ENCODE results near the gene RARRES1. TPM values are rescaled to one million over a fixed set of nuclear protein-coding genes. Genes with fewer than 3 reads are reported as not detected.
A peak's percentile ranks its signal among the peaks of the same experiment; 100 is the strongest.

RARRES1 gene
- total and polyA plus RNA-seq, 2 experiments from 2014 or later, result 36.9 to 73.1 TPM

- Histone ChIP-seq H3K4me3 (no peak overlapping the region), H3K9me3 (ENCODE audit: low read depth) (no peaks in the 10 kb centered on the region), H3K9me2 (replicated peaks; ENCODE audit: insufficient read depth) (no peaks in the 10 kb centered on the region), H3K4me2 (peak overlapping the region; percentile 44), H3K36me3 (replicated peaks; ENCODE audit: insufficient read depth, low read depth) (no peaks in the 10 kb centered on the region), H3K27me3 (no peaks in the 10 kb centered on the region), H2AFZ (no peak overlapping the region), H3K4me1 (ENCODE audit: insufficient read depth) (peaks cover 43% of the 10 kb centered on the region), H3K79me2 (no peaks in the 10 kb centered on the region), H3K27ac (peak overlapping the region; percentile 71), H4K20me1 (ENCODE audit: insufficient read depth, poor library complexity, severe bottlenecking) (no peaks in the 10 kb centered on the region)
- 78% methylated on average over 10 of the region's 10 CpGs for WGBS (ENCODE audit: low lambda C conversion rate, missing lambda C conversion rate)
- DNase-seq (ENCODE audit: low spot score), result no peak
- TF ChIP-seq, protein P1, sequence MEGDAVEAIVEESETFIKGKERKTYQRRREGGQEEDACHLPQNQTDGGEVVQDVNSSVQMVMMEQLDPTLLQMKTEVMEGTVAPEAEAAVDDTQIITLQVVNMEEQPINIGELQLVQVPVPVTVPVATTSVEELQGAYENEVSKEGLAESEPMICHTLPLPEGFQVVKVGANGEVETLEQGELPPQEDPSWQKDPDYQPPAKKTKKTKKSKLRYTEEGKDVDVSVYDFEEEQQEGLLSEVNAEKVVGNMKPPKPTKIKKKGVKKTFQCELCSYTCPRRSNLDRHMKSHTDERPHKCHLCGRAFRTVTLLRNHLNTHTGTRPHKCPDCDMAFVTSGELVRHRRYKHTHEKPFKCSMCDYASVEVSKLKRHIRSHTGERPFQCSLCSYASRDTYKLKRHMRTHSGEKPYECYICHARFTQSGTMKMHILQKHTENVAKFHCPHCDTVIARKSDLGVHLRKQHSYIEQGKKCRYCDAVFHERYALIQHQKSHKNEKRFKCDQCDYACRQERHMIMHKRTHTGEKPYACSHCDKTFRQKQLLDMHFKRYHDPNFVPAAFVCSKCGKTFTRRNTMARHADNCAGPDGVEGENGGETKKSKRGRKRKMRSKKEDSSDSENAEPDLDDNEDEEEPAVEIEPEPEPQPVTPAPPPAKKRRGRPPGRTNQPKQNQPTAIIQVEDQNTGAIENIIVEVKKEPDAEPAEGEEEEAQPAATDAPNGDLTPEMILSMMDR (IDR thresholded peaks at IDR 0.05; ENCODE audit: poor library complexity), result no peak
- TF ChIP-seq EZH2 (IDR thresholded peaks at IDR 0.05; ENCODE audit: borderline replicate concordance), result no peak
- no peak for TF ChIP-seq EZH2phosphoT487 (IDR thresholded peaks at IDR 0.05; ENCODE audit: low read depth, severe bottlenecking, unreplicated experiment)
Measured at GRCh38 chr3:158769952-158770740, 37.9 kb upstream of the RARRES1 start.

DNA sequence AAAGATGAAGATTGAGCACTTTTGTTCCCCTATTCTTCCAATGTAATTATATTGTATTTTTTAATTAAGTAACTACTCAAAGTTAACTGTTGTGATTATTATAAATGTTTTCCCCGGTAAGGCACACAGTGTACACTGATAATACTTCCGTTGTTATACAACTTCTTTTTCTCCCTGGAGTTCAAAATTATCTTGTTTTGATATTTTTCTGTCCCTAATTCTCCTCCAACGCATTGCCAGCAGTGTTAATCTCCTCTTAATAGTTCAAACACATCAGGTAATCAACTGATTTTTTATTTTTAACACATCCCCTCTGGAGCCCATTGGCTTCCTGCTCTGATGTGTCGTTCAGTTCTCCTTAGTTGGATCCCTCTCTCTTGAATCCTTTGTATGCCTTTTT is 37.3 kb upstream of the RARRES1 start:
- no peaks in the 10 kb centered on the region for H3K9me2 ChIP-seq (replicated peaks; ENCODE audit: insufficient read depth)
- no peaks in the 10 kb centered on the region for H3K27me3 ChIP-seq
- DNase-seq (ENCODE audit: low spot score), result no peak
- H3K9me3 ChIP-seq (ENCODE audit: low read depth), result no peaks in the 10 kb centered on the region
- H2AFZ ChIP-seq, result no peak overlapping the region
- H3K27ac ChIP-seq, result peak overlapping the region; percentile 71
- WGBS (ENCODE audit: low lambda C conversion rate, missing lambda C conversion rate), result 49% methylated on average over 4 of the region's 4 CpGs
- no peaks in the 10 kb centered on the region for H3K79me2 ChIP-seq
- peak overlapping the region; percentile 44 for H3K4me2 ChIP-seq
- no peaks in the 10 kb centered on the region for H4K20me1 ChIP-seq (ENCODE audit: insufficient read depth, poor library complexity, severe bottlenecking)
- no peak for TF ChIP-seq EZH2 (IDR thresholded peaks at IDR 0.05; ENCODE audit: borderline replicate concordance)
- TF ChIP-seq, protein P1 (IDR thresholded peaks at IDR 0.05; ENCODE audit: poor library complexity), result no peak
- TF ChIP-seq EZH2phosphoT487 (IDR thresholded peaks at IDR 0.05; ENCODE audit: low read depth, severe bottlenecking, unreplicated experiment), result no peak
- no peak overlapping the region for H3K4me3 ChIP-seq
- no peaks in the 10 kb centered on the region for H3K36me3 ChIP-seq (replicated peaks; ENCODE audit: insufficient read depth, low read depth)
- H3K4me1 ChIP-seq (ENCODE audit: insufficient read depth), result peaks cover 42% of the 10 kb centered on the region

GRCh38 chr3:158768881-158769543 is 36.8 kb upstream of the RARRES1 start:
- H4K20me1 ChIP-seq (ENCODE audit: insufficient read depth, poor library complexity, severe bottlenecking), result no peaks in the 10 kb centered on the region
- H3K27ac ChIP-seq, result peak overlapping the region; percentile 71
- no peaks in the 10 kb centered on the region for H3K27me3 ChIP-seq
- peak overlapping the region; percentile 44 for H3K4me2 ChIP-seq
- 44% methylated on average over 8 of the region's 8 CpGs for WGBS (ENCODE audit: low lambda C conversion rate, missing lambda C conversion rate)
- H3K4me3 ChIP-seq, result no peak overlapping the region
- peak; percentile 72 for DNase-seq (ENCODE audit: low spot score)
- H3K4me1 ChIP-seq (ENCODE audit: insufficient read depth), result peaks cover 42% of the 10 kb centered on the region
- no peaks in the 10 kb centered on the region for H3K79me2 ChIP-seq
- no peaks in the 10 kb centered on the region for H3K9me2 ChIP-seq (replicated peaks; ENCODE audit: insufficient read depth)
- TF ChIP-seq EZH2 (IDR thresholded peaks at IDR 0.05; ENCODE audit: borderline replicate concordance) (no peak), EZH2phosphoT487 (IDR thresholded peaks at IDR 0.05; ENCODE audit: low read depth, severe bottlenecking, unreplicated experiment) (no peak)
- TF ChIP-seq, protein P1 (IDR thresholded peaks at IDR 0.05; ENCODE audit: poor library complexity), result no peak
- no peak overlapping the region for H2AFZ ChIP-seq
- H3K9me3 ChIP-seq (ENCODE audit: low read depth), result no peaks in the 10 kb centered on the region
- H3K36me3 ChIP-seq (replicated peaks; ENCODE audit: insufficient read depth, low read depth), result no peaks in the 10 kb centered on the region

All from hepatocyte (in vitro differentiated cells).